GM18519 (cell line): Measurements from ENCODE around the gene SPDYE3.
A peak's percentile ranks its signal among the peaks of the same experiment; 100 is the strongest.
"Not testable (repeated sequence)": the region's sequence is repeated elsewhere in the genome, so short reads cannot be mapped to it uniquely, and the experiment has no call there.

ENCODE experiments used
- ATAC-seq: cut with Tn5 transposase; IDR thresholded peaks from one replicate; pipeline ENCODE4 v1.9.1; 2021; ENCODE audit warnings: mild to moderate bottlenecking, moderate library complexity; ENCODE audit not compliant: unreplicated experiment, low FRiP score

SPDYE3 gene

DNA sequence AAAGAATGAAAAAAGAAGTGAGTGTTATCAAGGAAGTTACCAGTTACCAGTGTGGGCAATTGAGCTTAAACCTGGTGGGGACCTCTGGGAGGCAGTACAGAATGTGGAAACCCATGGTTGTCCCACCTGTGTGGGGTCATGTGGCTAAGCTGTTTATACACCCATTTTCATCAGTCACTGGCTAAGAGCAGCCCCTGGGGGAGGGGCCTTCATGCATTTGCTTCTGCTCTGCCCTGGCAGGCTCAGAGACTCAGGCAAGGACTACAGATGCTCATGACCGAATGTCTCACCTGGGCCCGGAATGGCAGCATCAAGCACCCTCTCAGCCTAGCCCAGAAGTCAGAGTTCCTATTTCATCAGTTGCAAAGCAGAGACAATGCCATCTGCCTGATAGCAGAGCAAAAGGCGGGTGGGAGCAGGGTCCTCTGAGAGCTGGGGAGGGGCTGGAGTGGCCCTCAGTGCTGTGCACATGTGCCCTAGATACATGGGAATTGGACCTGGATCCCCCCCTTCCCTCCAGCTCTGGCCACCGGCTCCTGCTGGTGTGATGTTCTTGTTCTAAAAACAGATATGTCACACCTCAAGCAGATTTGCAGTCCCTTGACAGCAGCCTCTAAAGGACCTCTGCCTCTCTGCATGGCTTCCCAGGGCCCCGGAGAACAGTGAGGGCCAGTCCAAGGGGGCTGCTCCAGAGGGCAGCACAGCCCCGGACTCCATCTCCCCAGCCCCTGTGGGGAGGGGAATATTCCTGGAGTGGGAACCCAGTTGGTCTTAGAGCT lies 20.1 kb upstream of the SPDYE3 start:
- ATAC-seq: not testable (repeated sequence)

DNA sequence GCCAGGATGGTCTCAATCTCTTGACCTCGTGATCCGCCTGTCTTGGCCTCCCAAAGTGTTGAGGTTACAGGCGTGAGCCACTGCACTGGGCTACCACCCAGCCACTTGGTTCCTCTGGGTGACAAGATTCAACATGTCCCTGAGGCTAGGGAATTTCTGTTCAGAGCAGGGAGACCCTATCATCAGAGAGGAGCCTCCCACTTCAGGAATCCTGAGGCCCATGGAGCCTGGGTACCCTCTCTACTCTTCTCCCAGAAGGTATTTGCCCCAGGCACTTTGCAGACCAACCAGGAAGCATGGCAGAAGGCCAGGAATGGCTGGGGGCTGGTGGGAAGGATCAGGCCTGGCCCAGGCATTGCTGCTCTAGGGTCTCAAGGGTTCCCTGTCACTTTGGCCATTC lies 19.2 kb upstream of the SPDYE3 start:
- ATAC-seq: not testable (repeated sequence)

DNA sequence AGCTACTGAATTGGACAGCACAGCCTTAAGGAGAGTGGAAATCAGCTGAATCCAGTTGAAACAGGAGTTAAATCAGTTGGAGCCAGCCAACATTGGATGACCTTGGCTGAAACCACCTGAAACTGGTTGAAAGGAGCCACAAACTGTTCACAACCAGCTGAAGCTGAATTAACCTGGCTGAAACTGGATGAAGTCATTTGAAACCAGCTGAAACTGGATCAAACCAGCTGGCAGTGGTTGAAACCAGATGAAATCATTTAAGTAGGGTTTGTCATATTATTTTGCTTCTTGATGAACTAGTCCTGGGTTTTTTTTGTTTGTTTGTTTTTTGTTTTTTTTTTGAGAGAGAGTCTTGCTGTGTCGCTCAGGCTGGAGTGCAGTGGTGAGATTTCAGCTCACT lies 15.3 kb upstream of the SPDYE3 start:
- not testable (repeated sequence) for ATAC-seq

DNA sequence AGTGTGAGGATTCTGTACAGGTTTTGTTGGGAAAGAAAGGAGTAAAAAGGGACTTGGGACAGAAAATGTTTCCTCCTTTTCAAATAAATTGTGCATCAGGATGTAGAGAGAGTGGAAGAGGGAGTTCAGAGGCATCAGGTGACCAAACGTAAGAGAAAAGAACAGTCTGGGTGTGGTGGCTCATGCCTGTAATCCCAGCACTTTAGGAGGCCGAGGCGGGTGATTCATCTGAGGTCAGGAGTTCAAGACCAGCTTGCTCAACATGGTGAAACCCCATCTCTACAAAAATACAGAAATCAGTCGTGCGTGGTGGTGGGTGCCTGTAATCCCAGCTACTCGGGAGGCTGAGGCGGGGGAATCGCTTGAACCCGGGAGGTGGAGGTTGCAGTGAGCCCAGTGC lies 12.2 kb upstream of the SPDYE3 start:
- not testable (repeated sequence) for ATAC-seq

DNA sequence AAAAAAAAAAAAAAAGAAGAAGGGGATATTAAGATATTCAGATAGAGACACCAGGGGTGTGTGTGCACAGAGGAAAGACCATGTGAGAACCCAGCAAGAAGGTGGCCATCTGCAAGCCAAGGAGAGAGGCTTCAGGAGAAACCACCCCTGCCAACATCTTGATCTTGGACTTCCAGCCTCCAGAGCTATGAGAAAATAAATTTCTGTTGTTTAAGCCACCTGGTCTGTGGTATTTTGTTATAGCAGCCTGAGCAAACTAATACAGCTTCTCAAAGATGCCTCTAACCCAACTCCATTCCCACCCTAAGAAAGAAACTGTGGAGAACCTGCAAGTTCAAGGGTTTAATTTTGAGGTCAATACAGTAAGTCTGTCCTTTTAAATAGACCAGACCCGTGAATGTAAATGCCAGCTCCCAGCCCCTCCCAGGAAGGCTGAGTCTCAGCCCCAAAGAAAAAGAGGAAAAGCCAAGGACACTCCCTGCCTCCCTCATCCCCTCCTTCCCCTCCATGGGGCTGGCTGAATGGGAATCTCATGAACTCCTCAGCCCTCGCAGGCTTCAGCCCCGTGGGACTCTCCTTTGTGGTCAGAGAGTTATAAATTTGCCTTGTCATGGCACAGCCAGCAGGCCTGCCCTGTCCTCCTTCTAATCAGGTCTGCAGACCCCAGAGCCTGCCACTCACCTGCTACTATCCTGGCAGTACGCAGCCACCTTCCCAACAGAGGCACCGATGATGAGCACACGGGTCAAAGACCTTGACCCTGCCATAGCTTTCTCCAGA lies 9.5 kb upstream of the SPDYE3 start:
- not testable (repeated sequence) for ATAC-seq

DNA sequence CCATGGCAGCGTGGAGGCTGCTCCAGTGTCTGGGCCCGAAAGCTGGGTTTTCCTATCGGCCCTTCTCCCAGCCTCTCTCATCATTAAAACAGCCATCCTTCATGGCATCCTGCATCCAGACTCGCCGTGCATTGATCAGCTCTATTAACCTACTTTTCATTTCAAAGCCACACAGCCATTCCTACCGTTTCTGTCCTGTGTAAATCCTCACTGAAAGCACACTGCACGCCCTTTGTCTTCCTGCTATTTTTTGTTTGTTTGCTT lies 8.9 kb upstream of the SPDYE3 start:
- ATAC-seq: not testable (repeated sequence)

DNA sequence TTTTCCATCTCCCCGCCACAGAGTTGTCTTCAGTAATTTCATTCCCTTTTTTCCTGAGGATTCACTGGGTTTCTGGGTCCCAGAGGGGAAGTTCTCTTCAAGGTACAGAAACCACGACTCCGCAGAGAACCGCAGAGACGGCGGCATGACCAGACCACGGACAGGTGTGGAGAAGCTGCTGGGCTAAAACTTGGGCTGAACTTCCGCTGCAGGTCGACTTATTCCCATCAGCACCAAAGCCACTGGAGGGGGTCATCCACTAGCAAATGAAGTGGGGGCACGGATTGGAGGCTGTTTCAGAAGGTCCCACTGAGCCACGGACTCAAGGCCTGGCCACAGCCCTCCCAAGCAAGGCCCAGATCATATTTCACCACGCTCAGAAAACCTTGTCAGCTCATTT lies 3.0 kb upstream of the SPDYE3 start:
- ATAC-seq: not testable (repeated sequence)

DNA sequence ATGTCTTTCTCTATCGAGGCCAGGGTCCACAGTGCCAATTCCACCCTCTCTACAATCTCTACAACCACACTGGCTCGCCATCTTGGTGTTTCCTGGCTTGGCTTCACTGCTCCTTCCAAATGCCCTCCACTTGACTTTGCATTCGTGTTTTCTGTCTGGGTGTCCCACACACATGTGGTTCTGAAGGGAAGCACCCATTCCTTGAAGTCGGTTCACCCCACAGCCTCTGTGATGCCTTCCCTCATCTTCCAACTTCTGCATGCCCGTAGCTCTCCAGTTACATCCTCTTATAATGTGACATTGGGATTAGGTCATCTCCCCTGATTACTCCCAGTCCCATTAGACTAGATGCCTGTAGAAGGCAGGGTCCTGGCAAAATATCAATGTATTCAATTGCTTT lies 10.8 kb downstream of the SPDYE3 start:
- ATAC-seq: not testable (repeated sequence)

DNA sequence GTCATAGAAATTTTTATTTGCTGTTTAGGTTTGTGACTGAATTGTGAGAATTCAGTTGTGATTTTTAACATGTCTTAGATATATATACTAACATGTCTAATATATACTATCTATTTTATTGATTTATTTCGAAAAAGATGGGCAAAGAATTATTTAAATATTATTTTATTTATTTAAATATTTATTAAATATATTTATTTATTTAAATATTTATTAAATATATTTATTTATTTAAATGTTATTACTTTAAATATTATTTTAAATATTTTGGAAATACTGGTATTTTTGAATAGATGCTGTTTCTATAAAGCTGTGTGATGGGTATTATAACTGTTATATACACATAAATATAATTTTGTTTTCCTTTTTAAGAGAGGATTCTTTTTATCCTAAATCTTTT lies 14.1 kb downstream of the SPDYE3 start:
- not testable (repeated sequence) for ATAC-seq

DNA sequence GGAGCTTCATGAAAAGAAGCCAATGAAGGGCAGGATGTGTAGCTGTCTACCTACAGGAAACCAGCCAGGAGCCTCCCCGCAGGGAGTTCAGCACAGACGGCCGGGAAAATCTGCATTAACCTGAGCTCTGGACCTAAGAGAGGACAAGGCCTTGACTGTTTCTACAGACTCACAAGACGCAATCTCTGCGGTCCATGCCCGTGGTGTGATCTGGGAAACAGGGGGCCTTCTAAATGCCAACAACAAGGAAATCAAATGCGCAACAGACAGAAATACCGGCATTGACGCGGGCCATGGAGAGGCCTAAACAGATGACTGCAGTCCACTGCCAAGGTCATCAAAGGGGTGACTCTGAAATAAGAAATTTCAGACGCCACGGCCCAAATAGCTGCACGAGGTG lies 16.7 kb downstream of the SPDYE3 start:
- ATAC-seq: not testable (repeated sequence)

DNA sequence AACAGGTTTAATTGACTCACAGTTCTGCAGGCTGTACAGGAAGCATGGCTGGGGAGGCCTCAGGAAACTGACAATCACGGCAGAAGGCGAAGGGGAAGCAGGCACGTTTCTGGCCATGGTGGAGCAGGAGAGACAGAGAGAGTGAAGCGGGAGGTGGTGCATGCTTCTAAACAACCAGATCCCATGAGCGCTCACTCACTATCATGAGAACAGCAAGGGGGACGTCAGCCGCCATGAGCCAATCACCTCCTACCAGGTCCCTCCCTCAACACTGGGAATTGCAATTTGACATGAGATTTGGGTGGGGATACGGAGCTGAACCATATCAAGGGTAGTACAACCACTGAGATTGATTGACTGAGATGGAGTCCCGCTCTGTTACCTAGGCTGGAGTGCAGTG lies 18.2 kb downstream of the SPDYE3 start:
- ATAC-seq: not testable (repeated sequence)

DNA sequence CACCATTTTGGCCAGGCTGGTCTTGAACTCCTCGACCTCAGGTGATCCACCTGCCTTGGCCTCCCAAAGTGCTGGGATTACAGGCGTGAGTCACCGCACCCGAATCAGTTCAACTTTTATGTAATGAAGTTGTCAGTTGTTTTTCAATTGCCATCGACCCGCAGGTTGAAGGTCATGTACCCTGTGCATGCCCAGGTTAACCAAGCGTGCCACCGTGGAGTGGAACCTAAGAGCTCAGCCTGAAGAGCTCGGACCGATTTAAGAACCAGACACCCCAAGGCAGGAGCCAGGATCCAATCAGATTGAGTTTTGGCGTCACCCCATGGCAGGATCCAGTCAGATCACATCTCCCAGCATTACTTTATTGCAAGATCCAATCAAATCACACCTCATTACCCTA lies 19.4 kb downstream of the SPDYE3 start:
- ATAC-seq: not testable (repeated sequence)

DNA sequence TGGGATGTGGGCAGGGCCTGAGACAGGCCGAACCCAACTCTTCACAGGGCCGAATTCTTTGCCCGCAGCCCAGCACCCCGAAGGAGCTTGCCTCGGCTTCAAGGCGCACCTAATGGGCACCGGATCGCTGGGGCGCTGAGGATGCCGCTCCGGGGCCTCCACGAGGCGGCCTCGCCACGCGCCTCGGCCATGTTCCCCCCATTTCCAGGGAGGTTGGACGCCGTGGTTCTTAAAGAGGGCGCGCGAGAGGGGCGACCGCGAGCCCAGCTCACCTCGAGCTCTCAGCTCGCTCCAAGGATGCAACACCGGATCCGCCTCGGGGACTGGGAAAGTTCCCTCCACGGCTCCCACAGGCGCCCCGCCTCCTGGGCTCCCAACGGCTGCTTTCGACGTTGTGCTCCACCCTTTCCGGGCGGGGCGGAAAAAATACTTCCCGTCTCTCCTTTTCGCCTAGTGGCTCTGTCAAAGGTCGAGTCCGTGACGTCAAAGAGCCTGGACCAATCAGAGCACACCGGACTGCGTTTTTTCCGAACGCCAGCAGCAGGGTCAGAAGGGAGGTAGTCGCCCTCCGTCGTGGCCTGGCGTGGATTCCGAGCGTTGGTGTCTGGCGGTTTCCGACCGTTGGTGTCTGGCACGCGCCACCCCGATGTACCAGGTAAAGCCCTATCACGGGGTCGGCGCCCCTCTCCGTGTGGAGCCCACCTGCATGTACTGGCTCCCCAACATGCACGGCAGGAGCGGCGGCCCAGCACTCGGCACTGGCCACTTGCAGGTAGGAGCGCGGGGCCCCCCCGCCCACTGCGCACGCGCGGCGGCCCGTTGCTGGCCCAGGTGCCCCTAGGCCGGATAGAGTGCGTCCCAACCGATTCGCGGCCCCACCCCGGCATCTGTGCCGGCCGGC lies 28.3 kb downstream of the SPDYE3 start:
- peak; percentile 93 for ATAC-seq

DNA sequence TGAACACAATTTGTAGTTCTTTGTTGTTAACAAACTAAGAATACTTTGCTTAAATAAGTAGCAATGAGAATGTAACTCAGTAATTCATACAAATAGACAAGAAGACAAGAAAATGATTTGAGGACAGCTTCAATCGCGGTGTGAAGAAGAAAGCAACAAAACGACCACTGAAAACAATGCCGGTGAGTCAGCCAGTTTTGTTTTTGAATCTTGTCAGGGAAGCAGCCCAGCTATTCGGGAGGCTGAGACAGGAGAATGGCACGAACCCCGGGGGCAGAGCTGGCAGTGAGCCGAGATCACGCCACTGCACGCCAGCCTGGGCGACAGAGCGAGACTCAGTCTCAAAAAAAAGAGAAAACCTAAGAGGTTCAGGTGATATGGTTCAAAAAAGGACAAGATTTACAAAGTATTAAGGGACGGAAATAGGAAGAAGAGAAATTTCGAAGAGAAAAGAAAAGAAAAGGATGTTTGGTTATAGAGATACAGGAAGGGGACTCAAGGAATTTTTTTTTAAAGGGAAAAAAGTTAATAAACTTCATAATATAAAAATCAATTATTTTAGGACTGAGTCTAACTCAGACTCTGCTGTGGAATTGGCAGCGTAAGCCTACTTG lies 30.7 kb downstream of the SPDYE3 start:
- not testable (repeated sequence) for ATAC-seq

DNA sequence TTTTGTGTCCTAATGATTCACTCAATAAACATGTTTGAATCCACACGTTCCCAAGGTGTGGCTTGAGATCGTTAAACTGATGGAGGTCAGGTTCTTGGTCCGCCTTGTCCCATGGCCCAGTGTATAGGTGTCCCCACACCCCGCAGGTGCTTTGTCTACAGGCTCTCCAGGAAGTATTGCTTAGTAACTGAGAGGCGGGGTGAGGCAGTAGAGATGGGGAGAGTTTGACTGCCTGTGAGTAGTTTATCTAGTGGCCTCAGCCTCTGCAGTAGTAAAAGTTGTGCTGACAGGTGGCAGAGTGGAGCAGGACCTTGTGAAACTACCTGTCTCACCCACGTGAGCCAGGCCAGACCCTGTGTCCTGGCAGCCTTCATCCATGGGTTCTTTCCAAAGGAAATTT lies 33.8 kb downstream of the SPDYE3 start:
- not testable (repeated sequence) for ATAC-seq

DNA sequence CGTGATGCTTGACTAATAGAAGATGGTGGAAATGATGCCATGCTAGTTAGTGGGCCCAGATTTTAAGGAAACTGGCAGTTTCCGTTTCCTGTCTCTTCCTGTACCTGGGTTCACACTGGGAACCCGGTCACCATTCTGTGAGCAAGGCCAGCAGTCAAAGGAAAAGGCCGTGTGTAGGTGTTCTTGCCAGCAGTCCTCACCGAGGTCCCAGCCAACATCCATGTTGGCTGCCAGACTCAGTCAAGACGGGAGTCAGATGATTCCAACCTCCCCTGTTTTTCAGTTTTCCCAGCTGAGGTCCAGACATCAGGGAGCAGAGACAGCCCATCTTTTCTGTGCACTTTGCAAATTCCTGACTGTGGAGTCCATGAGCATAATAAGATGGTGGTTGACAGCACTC lies 35.3 kb downstream of the SPDYE3 start:
- no peak for ATAC-seq

DNA sequence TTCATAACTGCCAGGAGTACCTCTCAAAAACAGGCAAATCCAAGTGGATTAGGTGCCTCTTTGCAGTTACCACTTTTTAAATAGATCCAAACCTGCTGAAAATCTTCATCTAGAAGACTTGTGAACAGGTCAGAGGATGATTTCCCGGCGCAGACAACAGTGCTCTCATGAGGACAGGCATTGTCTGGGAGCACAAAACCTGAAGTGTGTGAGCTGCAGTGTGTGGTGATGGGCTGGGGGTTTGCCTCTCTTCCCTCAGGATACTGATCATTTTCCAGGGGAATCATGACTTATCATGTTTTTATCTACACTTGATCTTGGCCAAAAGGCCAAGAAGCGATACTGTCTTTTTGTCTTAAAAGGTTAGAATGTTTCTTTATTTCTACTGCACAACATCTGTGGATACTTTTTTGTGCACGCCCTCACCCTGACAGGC lies 36.6 kb downstream of the SPDYE3 start:
- ATAC-seq: not testable (repeated sequence)

DNA sequence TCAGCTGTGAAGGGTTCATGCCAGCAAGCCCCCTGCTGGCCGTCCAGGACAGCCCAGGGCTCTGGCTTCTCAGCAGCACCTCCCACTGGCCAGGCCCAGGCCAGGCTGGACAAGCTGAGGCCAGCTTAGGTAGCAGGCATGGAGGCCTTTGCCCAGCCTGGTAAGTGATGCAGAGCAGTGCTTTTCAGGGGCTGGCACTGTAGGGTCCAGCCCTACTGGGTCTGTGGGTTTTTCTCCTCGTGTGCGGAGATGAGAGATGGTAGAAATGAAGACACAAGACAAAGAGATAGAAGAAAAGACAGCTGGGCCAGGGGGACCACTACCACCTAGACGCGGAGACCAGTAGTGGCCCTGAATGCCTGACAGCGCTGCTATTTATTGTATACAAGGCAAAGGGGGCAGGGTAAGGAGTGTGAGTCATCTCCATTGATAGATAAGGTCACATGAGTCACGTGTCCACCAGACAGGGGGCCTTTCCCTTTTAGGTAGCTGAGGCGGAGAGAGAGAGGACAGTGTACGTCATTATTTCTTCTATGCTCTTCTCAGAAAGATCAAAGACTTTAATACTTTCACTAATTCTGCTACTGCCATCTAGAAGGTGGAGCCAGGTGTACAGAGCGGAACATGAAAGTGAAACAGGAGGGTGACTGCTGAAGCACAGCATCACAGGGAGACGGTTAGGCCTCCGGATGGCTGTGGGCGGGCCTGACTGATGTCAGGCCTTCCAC lies 37.2 kb downstream of the SPDYE3 start:
- peak; percentile 52 for ATAC-seq

DNA sequence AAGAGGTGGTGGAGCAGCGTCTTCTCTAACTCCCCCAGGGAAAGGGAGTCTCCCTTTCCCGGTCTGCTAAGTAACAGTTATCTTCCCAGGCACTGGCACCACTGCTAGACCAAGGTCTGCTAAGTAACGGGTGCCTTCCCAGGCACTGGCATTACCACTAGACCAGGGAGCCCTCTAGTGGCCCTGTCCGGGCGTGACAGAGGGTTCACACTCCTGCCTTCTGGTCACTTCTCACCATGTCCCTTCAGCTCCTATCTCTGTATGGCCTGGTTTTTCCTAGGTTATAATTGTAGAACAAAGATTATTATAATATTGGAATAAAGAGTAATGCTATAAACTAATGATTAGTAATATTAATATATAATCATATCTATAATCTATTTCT lies 37.8 kb downstream of the SPDYE3 start:
- peak; percentile 12 for ATAC-seq

DNA sequence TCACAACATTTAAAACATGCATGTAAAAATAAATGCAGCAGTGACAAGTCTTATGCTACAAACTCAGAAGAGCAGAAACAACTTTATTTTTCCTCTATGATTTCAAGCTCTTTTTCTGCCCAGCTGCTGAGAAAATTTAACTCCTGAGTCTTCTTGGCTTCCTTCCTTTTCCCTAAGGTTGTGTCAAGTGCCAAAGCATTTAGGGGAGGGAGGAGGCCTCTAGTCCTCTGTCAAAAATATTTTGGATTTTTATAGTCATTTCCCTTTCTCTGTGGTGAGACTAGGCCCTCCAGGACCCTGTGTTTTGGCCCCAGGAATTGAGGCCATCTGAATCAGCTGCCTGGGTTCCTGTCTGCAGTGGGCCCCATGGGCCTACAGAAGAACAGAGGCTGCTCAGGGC lies 39.4 kb downstream of the SPDYE3 start:
- no peak for ATAC-seq
